Upper lobe of left lung (tissue), 4 donors: ENCODE measurements around the gene ZNF597.

Source experiments
- CTCF ChIP-seq, 6 experiments: fragments of 450-650 bp in 4 of 6; fragments of 200-600 bp in 2 of 6; sonication (generic) in 2 of 6; IDR thresholded peaks; one replicate each; pipeline ENCODE4 v1.5.1; 2016 to 2019; ENCODE audit warnings: antibody characterized with exemption in 6 of 6
- EP300 ChIP-seq, 4 donors: sonication (generic); formaldehyde crosslinking; IDR thresholded peaks; one replicate each; pipeline ENCODE4 v1.5.1; 2017; ENCODE audit warnings: antibody characterized with exemption in 4 of 4, control low read depth in 2 of 4
- POLR2A ChIP-seq, 4 donors: fragments of 450-650 bp; IDR thresholded peaks; one replicate each; pipeline ENCODE4 v1.5.1; 2016 to 2017; ENCODE audit warnings: antibody characterized with exemption in 4 of 4, mild to moderate bottlenecking in 2 of 4

DNA sequence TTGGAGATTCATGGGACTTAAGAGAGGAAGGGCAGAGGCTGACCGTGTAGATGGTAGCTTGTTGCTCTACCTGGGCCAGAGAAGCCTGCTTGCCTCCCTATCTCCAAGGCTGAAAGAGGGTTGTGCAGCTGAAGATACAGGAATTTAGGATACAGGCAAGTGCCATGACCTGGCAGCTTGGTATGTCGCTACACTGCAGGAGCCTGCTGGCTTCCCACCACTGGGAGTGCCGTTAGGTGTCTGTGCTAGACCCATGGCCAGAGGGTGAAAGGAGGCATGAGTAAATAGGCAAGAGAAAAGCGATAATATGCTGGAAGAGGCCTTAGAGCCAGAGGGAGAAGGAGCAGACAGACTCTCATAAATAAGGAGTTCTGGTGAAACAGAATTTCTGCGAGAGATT is 10.8 kb upstream of the ZNF597 start:
- TF ChIP-seq CTCF (IDR thresholded peaks at IDR 0.05): no peak
- no peak for TF ChIP-seq EP300 (IDR thresholded peaks at IDR 0.05)
- no peak for TF ChIP-seq POLR2A (IDR thresholded peaks at IDR 0.05)
